Measurements from ENCODE around the gene UBE2Z. TPM values are rescaled to one million over a fixed set of nuclear protein-coding genes. Genes with fewer than 3 reads are reported as not detected.

UBE2Z gene
- total RNA-seq, 1 experiment from 2014 or later = 65.1 TPM

DNA sequence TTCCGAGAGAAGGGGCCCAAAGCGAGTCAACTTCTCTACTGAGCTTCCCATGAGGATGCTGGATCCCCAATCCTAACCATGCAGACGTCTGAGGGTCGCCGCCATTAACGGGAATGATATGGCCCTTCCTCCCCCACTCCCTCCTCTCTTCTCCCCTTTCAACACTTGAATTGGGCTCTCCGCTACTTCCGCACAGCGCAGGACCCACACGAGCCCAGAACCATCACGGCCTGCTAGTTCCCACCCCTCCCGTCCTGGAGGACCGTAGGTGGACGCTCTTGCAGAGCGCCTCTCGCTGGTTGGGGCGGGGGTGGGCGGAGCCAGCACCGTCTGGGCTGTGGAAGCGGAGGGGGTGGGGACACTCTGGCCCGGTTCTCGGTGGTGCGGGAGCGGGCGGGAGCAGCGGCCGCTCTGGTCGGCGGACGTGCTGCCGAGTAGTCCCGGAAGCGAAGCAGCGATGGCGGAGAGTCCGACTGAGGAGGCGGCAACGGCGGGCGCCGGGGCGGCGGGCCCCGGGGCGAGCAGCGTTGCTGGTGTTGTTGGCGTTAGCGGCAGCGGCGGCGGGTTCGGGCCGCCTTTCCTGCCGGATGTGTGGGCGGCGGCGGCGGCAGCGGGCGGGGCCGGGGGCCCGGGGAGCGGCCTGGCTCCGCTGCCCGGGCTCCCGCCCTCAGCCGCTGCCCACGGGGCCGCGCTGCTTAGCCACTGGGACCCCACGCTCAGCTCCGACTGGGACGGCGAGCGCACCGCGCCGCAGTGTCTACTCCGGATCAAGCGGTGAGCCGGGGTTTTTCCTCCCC, at the start of gene UBE2Z (continued):
- 0 out of 2 replicates have a peak, but pooled peaks have one; percentile 19 for TF ChIP-seq ZBTB43 (CRISPR knock-in tag; IDR thresholded peaks at IDR 0.05)
- TF ChIP-seq ZBTB21 (CRISPR knock-in tag; IDR thresholded peaks at IDR 0.05; ENCODE audit: borderline replicate concordance) = peak; percentile 88
- TF ChIP-seq ZMAT4 (CRISPR knock-in tag; IDR thresholded peaks at IDR 0.05) = no peak
- TF ChIP-seq EMX1 (CRISPR knock-in tag; IDR thresholded peaks at IDR 0.05) = no peak
- no peak for TF ChIP-seq JAZF1 (CRISPR knock-in tag; IDR thresholded peaks at IDR 0.05)
- TF ChIP-seq PREB (CRISPR knock-in tag; IDR thresholded peaks at IDR 0.05; ENCODE audit: borderline replicate concordance) = no peak; the same call in 1 of the 2 replicates
- TF ChIP-seq FOXP1 (CRISPR knock-in tag; IDR thresholded peaks at IDR 0.05; ENCODE audit: borderline replicate concordance) = peak; percentile 66; the same call in 1 of the 2 replicates
- no peak for TF ChIP-seq ELF4 (CRISPR knock-in tag; IDR thresholded peaks at IDR 0.05; ENCODE audit: low read depth)
- TF ChIP-seq NR3C1 (CRISPR knock-in tag; conservative IDR thresholded peaks at IDR 0.05; ENCODE audit: low read depth) = no peak
- TF ChIP-seq, protein P1, sequence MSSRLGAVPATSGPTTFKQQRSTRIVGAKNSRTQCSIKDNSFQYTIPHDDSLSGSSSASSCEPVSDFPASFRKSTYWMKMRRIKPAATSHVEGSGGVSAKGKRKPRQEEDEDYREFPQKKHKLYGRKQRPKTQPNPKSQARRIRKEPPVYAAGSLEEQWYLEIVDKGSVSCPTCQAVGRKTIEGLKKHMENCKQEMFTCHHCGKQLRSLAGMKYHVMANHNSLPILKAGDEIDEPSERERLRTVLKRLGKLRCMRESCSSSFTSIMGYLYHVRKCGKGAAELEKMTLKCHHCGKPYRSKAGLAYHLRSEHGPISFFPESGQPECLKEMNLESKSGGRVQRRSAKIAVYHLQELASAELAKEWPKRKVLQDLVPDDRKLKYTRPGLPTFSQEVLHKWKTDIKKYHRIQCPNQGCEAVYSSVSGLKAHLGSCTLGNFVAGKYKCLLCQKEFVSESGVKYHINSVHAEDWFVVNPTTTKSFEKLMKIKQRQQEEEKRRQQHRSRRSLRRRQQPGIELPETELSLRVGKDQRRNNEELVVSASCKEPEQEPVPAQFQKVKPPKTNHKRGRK (CRISPR knock-in tag; IDR thresholded peaks at IDR 0.05; ENCODE audit: borderline replicate concordance) = no peak
- peak; percentile 93 for TF ChIP-seq SP1 (CRISPR knock-in tag; conservative IDR thresholded peaks at IDR 0.05)
- no peak; the same call in 1 of the 2 replicates for TF ChIP-seq CBFB (CRISPR knock-in tag; IDR thresholded peaks at IDR 0.05; ENCODE audit: low read depth)
- TF ChIP-seq IRF1 (CRISPR knock-in tag; IDR thresholded peaks at IDR 0.05) = 0 out of 2 replicates have a peak, but pooled peaks have one; percentile 44
- TF ChIP-seq HMGA2 (CRISPR knock-in tag; IDR thresholded peaks at IDR 0.05) = no peak
- TF ChIP-seq, protein P2, sequence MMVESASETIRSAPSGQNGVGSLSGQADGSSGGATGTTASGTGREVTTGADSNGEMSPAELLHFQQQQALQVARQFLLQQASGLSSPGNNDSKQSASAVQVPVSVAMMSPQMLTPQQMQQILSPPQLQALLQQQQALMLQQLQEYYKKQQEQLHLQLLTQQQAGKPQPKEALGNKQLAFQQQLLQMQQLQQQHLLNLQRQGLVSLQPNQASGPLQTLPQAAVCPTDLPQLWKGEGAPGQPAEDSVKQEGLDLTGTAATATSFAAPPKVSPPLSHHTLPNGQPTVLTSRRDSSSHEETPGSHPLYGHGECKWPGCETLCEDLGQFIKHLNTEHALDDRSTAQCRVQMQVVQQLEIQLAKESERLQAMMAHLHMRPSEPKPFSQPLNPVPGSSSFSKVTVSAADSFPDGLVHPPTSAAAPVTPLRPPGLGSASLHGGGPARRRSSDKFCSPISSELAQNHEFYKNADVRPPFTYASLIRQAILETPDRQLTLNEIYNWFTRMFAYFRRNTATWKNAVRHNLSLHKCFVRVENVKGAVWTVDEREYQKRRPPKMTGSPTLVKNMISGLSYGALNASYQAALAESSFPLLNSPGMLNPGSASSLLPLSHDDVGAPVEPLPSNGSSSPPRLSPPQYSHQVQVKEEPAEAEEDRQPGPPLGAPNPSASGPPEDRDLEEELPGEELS (CRISPR knock-in tag; IDR thresholded peaks at IDR 0.05) = peak; percentile 75; the same call in 1 of the 2 replicates
- no peak for TF ChIP-seq MLX (CRISPR knock-in tag; IDR thresholded peaks at IDR 0.05)
- TF ChIP-seq, protein P3, sequence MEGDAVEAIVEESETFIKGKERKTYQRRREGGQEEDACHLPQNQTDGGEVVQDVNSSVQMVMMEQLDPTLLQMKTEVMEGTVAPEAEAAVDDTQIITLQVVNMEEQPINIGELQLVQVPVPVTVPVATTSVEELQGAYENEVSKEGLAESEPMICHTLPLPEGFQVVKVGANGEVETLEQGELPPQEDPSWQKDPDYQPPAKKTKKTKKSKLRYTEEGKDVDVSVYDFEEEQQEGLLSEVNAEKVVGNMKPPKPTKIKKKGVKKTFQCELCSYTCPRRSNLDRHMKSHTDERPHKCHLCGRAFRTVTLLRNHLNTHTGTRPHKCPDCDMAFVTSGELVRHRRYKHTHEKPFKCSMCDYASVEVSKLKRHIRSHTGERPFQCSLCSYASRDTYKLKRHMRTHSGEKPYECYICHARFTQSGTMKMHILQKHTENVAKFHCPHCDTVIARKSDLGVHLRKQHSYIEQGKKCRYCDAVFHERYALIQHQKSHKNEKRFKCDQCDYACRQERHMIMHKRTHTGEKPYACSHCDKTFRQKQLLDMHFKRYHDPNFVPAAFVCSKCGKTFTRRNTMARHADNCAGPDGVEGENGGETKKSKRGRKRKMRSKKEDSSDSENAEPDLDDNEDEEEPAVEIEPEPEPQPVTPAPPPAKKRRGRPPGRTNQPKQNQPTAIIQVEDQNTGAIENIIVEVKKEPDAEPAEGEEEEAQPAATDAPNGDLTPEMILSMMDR (IDR thresholded peaks at IDR 0.05) = no peak
- TF ChIP-seq ATF1 (CRISPR knock-in tag; IDR thresholded peaks at IDR 0.05) = no peak
- TF ChIP-seq ZNF263 (CRISPR knock-in tag; IDR thresholded peaks at IDR 0.05; ENCODE audit: low read depth) = no peak
- no peak for TF ChIP-seq GTF2I (CRISPR knock-in tag; conservative IDR thresholded peaks at IDR 0.05)
- peak; percentile 89; the same call in 1 of the 2 replicates for TF ChIP-seq TEAD1 (CRISPR knock-in tag; IDR thresholded peaks at IDR 0.05)
- TF ChIP-seq SOX15 (CRISPR knock-in tag; IDR thresholded peaks at IDR 0.05) = no peak
- no peak for TF ChIP-seq ZNF396 (CRISPR knock-in tag; IDR thresholded peaks at IDR 0.05; ENCODE audit: borderline replicate concordance)
- peak; percentile 75 for TF ChIP-seq ZNF281 (CRISPR knock-in tag; IDR thresholded peaks at IDR 0.05)
- no peak for TF ChIP-seq KAT7 (CRISPR knock-in tag; IDR thresholded peaks at IDR 0.05; ENCODE audit: borderline replicate concordance)
- TF ChIP-seq ZNF423 (CRISPR knock-in tag; IDR thresholded peaks at IDR 0.05) = no peak

All from WTC11 (cell line).